ENCODE results near the gene COL23A1. TPM values are rescaled to one million over a fixed set of nuclear protein-coding genes. Genes with fewer than 3 reads are reported as not detected.

COL23A1 gene
- total and polyA plus RNA-seq, 2 of the 8 experiments (the other 6 are each of a cell fraction or from before 2014, with no cell fraction given) = 3.1 to 4.7 TPM

GRCh38 chr5:178527458-178528307, 62.5 kb downstream of the COL23A1 start (continued):
- TF ChIP-seq ATF2 (IDR thresholded peaks at IDR 0.05; ENCODE audit: low read length) (no peak), POLR2A (IDR thresholded peaks at IDR 0.05; ENCODE audit: control extremely low read depth in 1 of 2, low read depth in 2 of 2, low read length in 2 of 2) (no peak)

Measured in H1 (cell line).